Sigmoid colon (tissue), 4 donors: Measurements from ENCODE around the gene EIF3A.

Experiments used
- EP300 ChIP-seq, 4 donors: sonication (generic); formaldehyde crosslinking; IDR thresholded peaks; one replicate each; pipeline ENCODE4 v1.6.1; 2017; ENCODE audit warnings: antibody characterized with exemption in 4 of 4
- POLR2A ChIP-seq, 2 donors: fragments of 450-650 bp; IDR thresholded peaks; one replicate each; pipeline ENCODE4 v1.6.1; 2016; ENCODE audit warnings: antibody characterized with exemption in 2 of 2, mild to moderate bottlenecking in 2 of 2, moderate library complexity in 2 of 2

- no peak for TF ChIP-seq EP300 (IDR thresholded peaks at IDR 0.05)
- TF ChIP-seq POLR2A (IDR thresholded peaks at IDR 0.05), result no peak
Observed at GRCh38 chr10:119120875-119121274, 40.3 kb upstream of the EIF3A start.
